NCI-H510A (cell line): Measurements from ENCODE around the gene PANK4.
A peak's percentile ranks its signal among the peaks of the same experiment; 100 is the strongest.
"Not testable (repeated sequence)": the region's sequence is repeated elsewhere in the genome, so short reads cannot be mapped to it uniquely, and the experiment has no call there.

ENCODE experiments used
- DNase-seq: peaks from one replicate; lab custom pipeline; 2025; lab: John Stamatoyannopoulos, UW

The PANK4 gene

GRCh38 chr1:2525920-2526823 is at the start of gene PANK4:
TSS of gene PANK4 (minus strand) at chr1:2526596. CDS start at chr1:2526587, 9 bp downstream.
- DNase-seq, result peak; percentile 98

GRCh38 chr1:2574350-2574749 is 48.0 kb upstream of the PANK4 start:
- no peak for DNase-seq

GRCh38 chr1:2573250-2573920 is 47.0 kb upstream of the PANK4 start:
- no peak for DNase-seq

GRCh38 chr1:2571348-2571747 is 45.0 kb upstream of the PANK4 start:
- no peak for DNase-seq

- no peak for DNase-seq
Measured at GRCh38 chr1:2570332-2570731, 43.9 kb upstream of the PANK4 start.

- not testable (repeated sequence) for DNase-seq
Measured at GRCh38 chr1:2569703-2570102, 43.3 kb upstream of the PANK4 start.

- no peak for DNase-seq
Measured at GRCh38 chr1:2569060-2569459, 42.7 kb upstream of the PANK4 start.

- DNase-seq, result not testable (repeated sequence)
Measured at GRCh38 chr1:2568187-2568816, 41.9 kb upstream of the PANK4 start.

GRCh38 chr1:2567083-2567679 is 40.8 kb upstream of the PANK4 start:
- no peak for DNase-seq

- DNase-seq, result no peak
Measured at GRCh38 chr1:2566101-2567045, 40.0 kb upstream of the PANK4 start.

GRCh38 chr1:2564815-2565374 is 38.5 kb upstream of the PANK4 start:
- no peak for DNase-seq

GRCh38 chr1:2564006-2564814 is 37.8 kb upstream of the PANK4 start:
- DNase-seq, result no peak

- DNase-seq, result no peak
Measured at GRCh38 chr1:2563205-2563604, 36.8 kb upstream of the PANK4 start.

- no peak for DNase-seq
Measured at GRCh38 chr1:2561898-2562895, 35.8 kb upstream of the PANK4 start.

GRCh38 chr1:2561446-2561845 is 35.0 kb upstream of the PANK4 start:
- DNase-seq, result no peak

- DNase-seq, result no peak
Measured at GRCh38 chr1:2560299-2561073, 34.1 kb upstream of the PANK4 start.

- no peak for DNase-seq
Measured at GRCh38 chr1:2559509-2560298, 33.3 kb upstream of the PANK4 start.
